ENCODE results near the gene STIM2.

DNA sequence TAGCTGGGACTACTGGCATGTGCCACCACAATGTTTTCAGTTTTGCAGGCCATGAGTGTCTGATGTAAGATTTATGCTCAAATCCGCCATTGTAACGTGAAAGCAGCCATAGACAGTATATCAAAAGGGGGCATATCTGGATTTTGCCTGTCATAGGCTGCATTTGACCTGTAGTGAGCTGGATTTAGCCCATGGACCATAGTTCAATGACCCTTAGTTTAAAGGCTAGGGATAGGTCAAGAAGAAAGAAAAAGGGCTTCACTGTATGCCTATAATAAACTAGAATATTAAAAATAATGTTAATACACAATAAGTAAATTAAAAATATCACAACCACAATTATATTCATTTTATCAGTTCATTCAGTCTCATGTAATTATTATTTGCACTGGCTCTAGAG is 181.8 kb downstream of the STIM2 start:
- TF ChIP-seq, protein P1, sequence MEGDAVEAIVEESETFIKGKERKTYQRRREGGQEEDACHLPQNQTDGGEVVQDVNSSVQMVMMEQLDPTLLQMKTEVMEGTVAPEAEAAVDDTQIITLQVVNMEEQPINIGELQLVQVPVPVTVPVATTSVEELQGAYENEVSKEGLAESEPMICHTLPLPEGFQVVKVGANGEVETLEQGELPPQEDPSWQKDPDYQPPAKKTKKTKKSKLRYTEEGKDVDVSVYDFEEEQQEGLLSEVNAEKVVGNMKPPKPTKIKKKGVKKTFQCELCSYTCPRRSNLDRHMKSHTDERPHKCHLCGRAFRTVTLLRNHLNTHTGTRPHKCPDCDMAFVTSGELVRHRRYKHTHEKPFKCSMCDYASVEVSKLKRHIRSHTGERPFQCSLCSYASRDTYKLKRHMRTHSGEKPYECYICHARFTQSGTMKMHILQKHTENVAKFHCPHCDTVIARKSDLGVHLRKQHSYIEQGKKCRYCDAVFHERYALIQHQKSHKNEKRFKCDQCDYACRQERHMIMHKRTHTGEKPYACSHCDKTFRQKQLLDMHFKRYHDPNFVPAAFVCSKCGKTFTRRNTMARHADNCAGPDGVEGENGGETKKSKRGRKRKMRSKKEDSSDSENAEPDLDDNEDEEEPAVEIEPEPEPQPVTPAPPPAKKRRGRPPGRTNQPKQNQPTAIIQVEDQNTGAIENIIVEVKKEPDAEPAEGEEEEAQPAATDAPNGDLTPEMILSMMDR (IDR thresholded peaks at IDR 0.05), result no peak
- no peak for TF ChIP-seq POLR2A (IDR thresholded peaks at IDR 0.05)

Measured in esophagus squamous epithelium (tissue), 4 donors.